Spleen (tissue), 7 donors: ENCODE measurements around the gene YTHDF2.
A peak's percentile ranks its signal among the peaks of the same experiment; 100 is the strongest.

Experiments
- POLR2A ChIP-seq, 3 donors: fragments of 450-650 bp; IDR thresholded peaks; one replicate each; pipeline ENCODE4 v1.5.1; 2017; ENCODE audit warnings: antibody characterized with exemption in 3 of 3, mild to moderate bottlenecking in 1 of 3
- TF ChIP-seq, protein P1 (sequence below), 11 experiments: fragments of 200-600 bp in 7 of 11; fragments of 450-650 bp in 4 of 11; sonication (generic) in 4 of 11; IDR thresholded peaks in 8 of 11; conservative IDR thresholded peaks in 3 of 11; 1 replicate in 7 of 11; 2 replicates in 4 of 11; pipeline versions ENCODE4 v1.4.0 to v1.8.0; 2016 to 2021; ENCODE audit warnings: antibody characterized with exemption in 11 of 11, inconsistent platforms in 4 of 11, mild to moderate bottlenecking in 1 of 11
- donor health status: DM: no; HTN: no; CAD: no; lungs with moderate emphysema.
- donor health status: DM: no; HTN: no; CAD: no.
- donor health status: DM: no; HTN: no; CAD: no.

DNA sequence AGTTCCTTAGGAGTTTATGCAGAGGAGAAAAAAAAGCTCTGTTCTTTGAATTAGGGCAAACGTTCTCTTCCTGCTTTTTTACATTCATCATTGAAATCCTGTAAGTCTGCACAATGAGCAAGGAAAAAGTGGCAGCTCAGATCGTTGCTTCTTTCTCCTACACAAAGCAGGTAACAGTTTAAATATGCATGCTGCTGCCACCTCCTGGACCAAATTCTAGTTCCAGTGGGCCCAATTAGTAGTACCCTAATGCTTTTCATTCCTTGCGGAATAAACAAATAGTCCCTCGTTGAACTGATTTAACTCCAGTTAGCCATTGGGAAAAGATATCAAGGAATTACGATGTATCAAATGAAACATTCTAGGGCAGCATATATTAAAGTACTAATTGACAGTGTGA, 20.1 kb downstream of the YTHDF2 start:
- TF ChIP-seq POLR2A (IDR thresholded peaks at IDR 0.05): no peak
- TF ChIP-seq, protein P1, sequence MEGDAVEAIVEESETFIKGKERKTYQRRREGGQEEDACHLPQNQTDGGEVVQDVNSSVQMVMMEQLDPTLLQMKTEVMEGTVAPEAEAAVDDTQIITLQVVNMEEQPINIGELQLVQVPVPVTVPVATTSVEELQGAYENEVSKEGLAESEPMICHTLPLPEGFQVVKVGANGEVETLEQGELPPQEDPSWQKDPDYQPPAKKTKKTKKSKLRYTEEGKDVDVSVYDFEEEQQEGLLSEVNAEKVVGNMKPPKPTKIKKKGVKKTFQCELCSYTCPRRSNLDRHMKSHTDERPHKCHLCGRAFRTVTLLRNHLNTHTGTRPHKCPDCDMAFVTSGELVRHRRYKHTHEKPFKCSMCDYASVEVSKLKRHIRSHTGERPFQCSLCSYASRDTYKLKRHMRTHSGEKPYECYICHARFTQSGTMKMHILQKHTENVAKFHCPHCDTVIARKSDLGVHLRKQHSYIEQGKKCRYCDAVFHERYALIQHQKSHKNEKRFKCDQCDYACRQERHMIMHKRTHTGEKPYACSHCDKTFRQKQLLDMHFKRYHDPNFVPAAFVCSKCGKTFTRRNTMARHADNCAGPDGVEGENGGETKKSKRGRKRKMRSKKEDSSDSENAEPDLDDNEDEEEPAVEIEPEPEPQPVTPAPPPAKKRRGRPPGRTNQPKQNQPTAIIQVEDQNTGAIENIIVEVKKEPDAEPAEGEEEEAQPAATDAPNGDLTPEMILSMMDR (IDR thresholded peaks at IDR 0.05 in 8 of 11, conservative IDR thresholded peaks at IDR 0.05 in 3 of 11): peak in 1 of 11 experiments; percentile 7
